Prostate gland (tissue), 2 donors: ENCODE data around the gene TNFRSF12A. TPM values are rescaled to one million over a fixed set of nuclear protein-coding genes. Genes with fewer than 3 reads are reported as not detected.

Experiments used
- DNase-seq: peaks from one replicate; pipeline ENCODE4 v3.0.0-alpha.2; 2019; ENCODE audit warnings: low spot score
- H3K27ac ChIP-seq, 2 donors: fragments of 200-600 bp; sonication (generic); 2 replicates each; pipeline ENCODE4 v1.5.1; 2017 to 2019
- H3K27me3 ChIP-seq: fragments of 200-600 bp; sonication (generic); replicated peaks from 2 replicates; pipeline ENCODE4 v1.5.1; 2019; ENCODE audit not compliant: insufficient read depth
- H3K36me3 ChIP-seq, 2 donors: fragments of 200-600 bp; sonication (generic); 1 replicate in 1 of 2; 2 replicates in 1 of 2; pipeline versions ENCODE4 v1.5.1 to v1.8.1; 2017 to 2019
- H3K4me1 ChIP-seq: fragments of 200-600 bp; sonication (generic); replicated peaks from 2 replicates; pipeline ENCODE4 v1.5.1; 2019
- H3K4me3 ChIP-seq, 2 donors: fragments of 200-600 bp; sonication (generic); 2 replicates each; pipeline ENCODE4 v1.5.1; 2017 to 2019
- H3K9me3 ChIP-seq: fragments of 200-600 bp; sonication (generic); 2 replicates; pipeline ENCODE4 v1.5.1; 2017
- POLR2A ChIP-seq: fragments of 450-650 bp; IDR thresholded peaks from one replicate; pipeline ENCODE4 v1.6.1; 2016; ENCODE audit warnings: antibody characterized with exemption, mild to moderate bottlenecking
- POLR2AphosphoS5 ChIP-seq: sonication (generic); formaldehyde crosslinking; IDR thresholded peaks from one replicate; pipeline ENCODE4 v1.6.1; 2017; ENCODE audit warnings: antibody characterized with exemption
- WGBS: methylation state at CpG from one replicate; pipeline ENCODE4 v1.1.5; 2018; 5-methylcytosine and 5-hydroxymethylcytosine counted together
- intact Hi-C: fragments of 100-400 bp; cut with DNase I; formaldehyde crosslinking; loops from one replicate; pipeline ENCODE4 v1.14.2; 2022
- total RNA-seq, 2 donors: library from RNA; depleted of rRNA; stranded (reverse); fragments of >200 nt; gene quantifications; one replicate each; pipeline ENCODE4 v1.1.0, GENCODE V29; 2016
- TF ChIP-seq, protein P1 (sequence below), 4 experiments: fragments of 200-600 bp in 2 of 4; fragments of 450-650 bp in 2 of 4; sonication (generic) in 2 of 4; IDR thresholded peaks; 1 replicate in 3 of 4; 2 replicates in 1 of 4; pipeline ENCODE4 v1.5.1; 2016 to 2019; ENCODE audit warnings: antibody characterized with exemption in 4 of 4, mild to moderate bottlenecking in 2 of 4, moderate library complexity in 2 of 4

The TNFRSF12A gene
- total RNA-seq, 2 donors from 2014 or later: 57.4 to 59.0 TPM

DNA sequence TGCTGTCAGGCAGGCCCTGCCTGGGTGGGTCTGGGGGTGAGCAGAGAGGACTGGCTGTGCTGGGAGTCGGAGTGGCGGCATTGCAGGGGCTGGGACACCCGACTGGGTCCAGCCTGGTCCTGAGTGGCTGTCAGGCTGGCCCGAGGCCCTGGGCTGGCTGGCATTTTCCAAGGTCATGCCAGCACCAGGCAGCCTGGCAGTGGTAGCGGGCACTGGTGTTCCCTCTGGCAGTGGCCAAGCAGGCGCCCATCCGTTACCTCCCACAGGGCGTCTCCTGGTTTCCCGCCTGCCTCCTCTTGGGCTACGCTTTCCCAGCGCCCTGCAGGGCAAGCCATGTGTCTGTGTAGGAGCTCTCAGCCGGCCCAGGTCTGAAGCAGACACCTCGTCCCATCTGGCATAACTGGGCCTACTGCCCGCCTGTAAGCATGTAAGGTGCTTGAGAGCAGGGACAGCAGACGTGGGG is 34.2 kb upstream of the TNFRSF12A start:
- no peaks in the 10 kb centered on the region for H3K9me3 ChIP-seq
- intact Hi-C loops: no loop called here
- no peak overlapping the region for H3K27ac ChIP-seq
- H3K36me3 ChIP-seq: no peaks in the 10 kb centered on the region
- H3K4me1 ChIP-seq: no peaks in the 10 kb centered on the region
- 65% methylated on average over 13 of the region's 15 CpGs for WGBS
- no peak overlapping the region for H3K4me3 ChIP-seq
- H3K27me3 ChIP-seq: no peaks in the 10 kb centered on the region
- DNase-seq: no peak
- TF ChIP-seq POLR2A: no peak
- TF ChIP-seq, protein P1, sequence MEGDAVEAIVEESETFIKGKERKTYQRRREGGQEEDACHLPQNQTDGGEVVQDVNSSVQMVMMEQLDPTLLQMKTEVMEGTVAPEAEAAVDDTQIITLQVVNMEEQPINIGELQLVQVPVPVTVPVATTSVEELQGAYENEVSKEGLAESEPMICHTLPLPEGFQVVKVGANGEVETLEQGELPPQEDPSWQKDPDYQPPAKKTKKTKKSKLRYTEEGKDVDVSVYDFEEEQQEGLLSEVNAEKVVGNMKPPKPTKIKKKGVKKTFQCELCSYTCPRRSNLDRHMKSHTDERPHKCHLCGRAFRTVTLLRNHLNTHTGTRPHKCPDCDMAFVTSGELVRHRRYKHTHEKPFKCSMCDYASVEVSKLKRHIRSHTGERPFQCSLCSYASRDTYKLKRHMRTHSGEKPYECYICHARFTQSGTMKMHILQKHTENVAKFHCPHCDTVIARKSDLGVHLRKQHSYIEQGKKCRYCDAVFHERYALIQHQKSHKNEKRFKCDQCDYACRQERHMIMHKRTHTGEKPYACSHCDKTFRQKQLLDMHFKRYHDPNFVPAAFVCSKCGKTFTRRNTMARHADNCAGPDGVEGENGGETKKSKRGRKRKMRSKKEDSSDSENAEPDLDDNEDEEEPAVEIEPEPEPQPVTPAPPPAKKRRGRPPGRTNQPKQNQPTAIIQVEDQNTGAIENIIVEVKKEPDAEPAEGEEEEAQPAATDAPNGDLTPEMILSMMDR (IDR thresholded peaks at IDR 0.05): no peak
- no peak for TF ChIP-seq POLR2AphosphoS5

DNA sequence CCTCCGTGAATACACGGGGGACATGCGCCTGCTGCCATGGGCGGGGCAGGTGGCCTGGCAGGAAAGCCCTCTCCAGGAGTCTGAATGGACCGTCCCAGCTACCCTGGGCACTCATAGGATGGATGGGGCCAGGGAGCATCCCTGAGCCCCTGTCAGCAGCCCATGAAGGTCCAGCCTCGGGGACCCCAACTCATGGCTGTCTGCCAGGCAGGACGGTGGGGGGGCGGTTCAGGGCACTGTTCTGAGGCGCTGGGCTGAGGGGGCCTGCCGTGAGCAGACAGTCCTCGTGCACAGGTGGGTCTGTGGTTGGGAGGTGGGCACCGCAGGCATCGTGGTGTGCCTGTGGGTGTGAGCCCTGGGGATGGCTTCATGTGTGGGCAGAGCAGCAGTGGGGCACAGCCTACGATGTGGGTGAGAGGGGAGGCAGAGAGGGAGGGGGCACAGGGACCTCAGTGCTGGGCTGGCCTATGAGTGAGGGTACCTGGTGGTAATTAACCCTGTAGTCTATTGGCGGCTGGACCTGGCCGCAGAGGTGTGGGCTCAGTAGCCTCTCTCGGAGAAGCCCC is 33.5 kb upstream of the TNFRSF12A start:
- H3K27ac ChIP-seq: no peak overlapping the region
- intact Hi-C loops: no loop called here
- H3K4me3 ChIP-seq: no peak overlapping the region
- H3K9me3 ChIP-seq: no peaks in the 10 kb centered on the region
- H3K27me3 ChIP-seq: no peaks in the 10 kb centered on the region
- no peaks in the 10 kb centered on the region for H3K36me3 ChIP-seq
- TF ChIP-seq, protein P1 (IDR thresholded peaks at IDR 0.05): no peak
- no peak for TF ChIP-seq POLR2AphosphoS5
- no peak for TF ChIP-seq POLR2A
- H3K4me1 ChIP-seq: no peaks in the 10 kb centered on the region
- DNase-seq: no peak
- WGBS: 82% methylated on average over 13 of the region's 17 CpGs

DNA sequence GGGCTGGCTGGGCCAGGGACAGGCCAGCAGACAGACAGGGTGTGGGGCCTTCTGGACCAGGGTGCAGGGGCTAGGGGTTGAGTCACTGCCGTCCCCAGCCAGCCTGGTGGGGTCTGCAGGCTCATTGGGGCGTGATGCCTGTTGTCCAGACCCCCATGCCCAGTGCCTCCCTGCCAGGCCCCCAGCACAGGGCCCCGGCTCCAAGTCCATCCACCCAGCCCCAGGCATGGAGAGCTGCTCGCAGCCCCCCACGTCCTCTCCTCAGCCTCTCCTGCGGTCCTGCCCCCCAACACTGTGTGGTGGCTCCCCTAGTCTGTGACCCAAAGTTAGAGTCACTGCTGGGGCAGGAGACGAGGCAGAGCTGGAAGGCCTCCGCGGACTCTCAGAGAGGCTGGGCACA is 32.9 kb upstream of the TNFRSF12A start:
- Histone ChIP-seq H3K27me3 (no peaks in the 10 kb centered on the region), H3K4me3 (no peak overlapping the region), H3K36me3 (no peaks in the 10 kb centered on the region), H3K4me1 (no peaks in the 10 kb centered on the region), H3K9me3 (no peaks in the 10 kb centered on the region), H3K27ac (no peak overlapping the region)
- TF ChIP-seq, protein P1 (IDR thresholded peaks at IDR 0.05): no peak
- no peak for TF ChIP-seq POLR2A
- TF ChIP-seq POLR2AphosphoS5: no peak
- DNase-seq: no peak
- intact Hi-C loops: no loop called here
- 79% methylated on average over 9 of the region's 9 CpGs for WGBS

DNA sequence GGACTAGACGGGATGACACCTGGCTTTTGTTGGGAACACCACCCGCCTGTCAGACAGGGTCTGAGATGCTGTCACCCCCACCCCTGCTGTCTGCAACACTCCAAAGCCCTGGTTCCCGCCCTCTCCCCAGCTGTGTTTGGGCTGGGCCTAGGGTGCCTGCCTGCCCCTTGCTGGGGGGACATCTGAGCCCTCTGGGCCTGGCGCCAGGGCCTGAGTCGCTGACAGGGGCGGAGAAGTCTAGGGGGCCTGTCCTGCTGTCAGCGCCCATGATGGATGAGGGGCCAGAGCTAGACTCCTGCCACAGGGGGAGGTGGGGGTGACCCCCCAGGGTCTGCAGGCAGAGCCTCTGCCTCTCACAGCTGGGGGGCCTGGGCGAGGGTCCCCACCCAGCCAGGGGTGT is 32.3 kb upstream of the TNFRSF12A start:
- TF ChIP-seq, protein P1 (IDR thresholded peaks at IDR 0.05): no peak
- TF ChIP-seq POLR2A (no peak), POLR2AphosphoS5 (no peak)
- WGBS: 34% methylated on average over 8 of the region's 8 CpGs
- no peaks in the 10 kb centered on the region for H3K9me3 ChIP-seq
- H3K4me3 ChIP-seq: no peak overlapping the region
- no peaks in the 10 kb centered on the region for H3K36me3 ChIP-seq
- DNase-seq: no peak
- no peaks in the 10 kb centered on the region for H3K27me3 ChIP-seq
- H3K27ac ChIP-seq: no peak overlapping the region
- intact Hi-C loops: no loop called here
- no peaks in the 10 kb centered on the region for H3K4me1 ChIP-seq

DNA sequence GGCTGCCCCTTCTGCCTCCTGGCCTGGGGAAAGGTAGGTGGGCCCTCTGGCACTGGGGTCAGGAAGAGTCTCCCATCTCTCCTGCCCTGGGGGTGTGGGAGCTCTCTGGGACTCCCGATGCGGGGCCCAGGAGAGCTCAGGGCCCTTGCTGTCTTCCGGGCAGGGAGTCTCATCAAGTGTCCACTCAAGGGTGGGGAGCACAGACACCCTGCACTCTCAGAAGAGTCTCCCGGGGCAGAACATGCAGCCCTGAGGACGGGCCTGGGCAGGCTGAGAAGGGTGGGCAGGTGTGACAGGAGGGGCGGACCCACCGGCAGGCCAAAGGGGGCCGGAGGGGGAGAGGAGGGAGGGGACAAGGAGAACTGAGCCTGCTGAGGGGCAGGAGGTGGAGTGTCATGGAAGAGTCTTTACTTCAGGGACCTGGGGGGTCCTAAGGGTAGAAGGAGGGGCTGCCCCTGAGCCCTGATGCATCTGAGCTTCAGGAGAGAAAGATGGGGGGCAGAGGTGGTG is 31.5 kb upstream of the TNFRSF12A start:
- intact Hi-C loops: no loop called here
- H3K27me3 ChIP-seq: no peaks in the 10 kb centered on the region

More for the DNA sequence above, 31.5 kb upstream of the TNFRSF12A start:
- no peak for DNase-seq
- TF ChIP-seq POLR2A: no peak
- TF ChIP-seq, protein P1 (IDR thresholded peaks at IDR 0.05): no peak
- TF ChIP-seq POLR2AphosphoS5: no peak
- Histone ChIP-seq H3K27ac (no peak overlapping the region), H3K36me3 (no peaks in the 10 kb centered on the region), H3K9me3 (no peaks in the 10 kb centered on the region), H3K4me3 (no peak overlapping the region), H3K4me1 (no peaks in the 10 kb centered on the region)
- 41% methylated on average over 8 of the region's 8 CpGs for WGBS
